H9 (cell line): ENCODE results near the gene TESPA1. TPM values are rescaled to one million over a fixed set of nuclear protein-coding genes. Genes with fewer than 3 reads are reported as not detected.

ENCODE experiments used
- DNase-seq: peaks from one replicate; pipeline ENCODE4 v3.0.0-alpha.2; 2017
- H2AFZ ChIP-seq: one replicate; pipeline ENCODE4 v1.6.1; 2013; ENCODE audit warnings: mild to moderate bottlenecking, low read length, control low read depth, moderate library complexity
- H2AK5ac ChIP-seq: 2 replicates; pipeline ENCODE4 v1.6.1; 2013; ENCODE audit warnings: low read length, control low read depth, mixed read lengths; ENCODE audit not compliant: insufficient read length
- H2BK120ac ChIP-seq: one replicate; pipeline ENCODE4 v1.6.1; 2013; ENCODE audit warnings: low read depth, mild to moderate bottlenecking, low read length, control low read depth, inconsistent platforms; ENCODE audit not compliant: poor library complexity, severe bottlenecking
- H2BK12ac ChIP-seq: 2 replicates; pipeline ENCODE4 v1.6.1; 2013; ENCODE audit warnings: low read length, control low read depth, mixed read lengths, low read depth; ENCODE audit not compliant: insufficient read length
- H2BK15ac ChIP-seq: 2 replicates; pipeline ENCODE4 v1.6.1; 2013; ENCODE audit warnings: low read depth, low read length, control low read depth
- H2BK20ac ChIP-seq: one replicate; pipeline ENCODE4 v1.6.1; 2013; ENCODE audit warnings: low read depth, mild to moderate bottlenecking, low read length, control low read depth, inconsistent platforms; ENCODE audit not compliant: poor library complexity, severe bottlenecking
- H2BK5ac ChIP-seq: 2 replicates; pipeline ENCODE4 v1.6.1; 2013; ENCODE audit warnings: low read length, control low read depth, mixed read lengths; ENCODE audit not compliant: insufficient read length
- H3K14ac ChIP-seq: 2 replicates; pipeline ENCODE4 v1.6.1; 2013; ENCODE audit warnings: low read length, control low read depth; ENCODE audit not compliant: insufficient read depth
- H3K18ac ChIP-seq: 2 replicates; pipeline ENCODE4 v1.6.1; 2013; ENCODE audit warnings: low read depth, mild to moderate bottlenecking, mixed read lengths, low read length, control low read depth; ENCODE audit not compliant: insufficient read length
- H3K23ac ChIP-seq: 2 replicates; pipeline ENCODE4 v1.6.1; 2013; ENCODE audit warnings: low read length, control low read depth, mixed read lengths, low read depth; ENCODE audit not compliant: insufficient read length
- H3K23me2 ChIP-seq: 2 replicates; pipeline ENCODE4 v1.6.1; 2013; ENCODE audit warnings: low read depth, mild to moderate bottlenecking, mixed read lengths, low read length, control low read depth; ENCODE audit not compliant: insufficient read length, poor library complexity, severe bottlenecking
- H3K27ac ChIP-seq: 2 replicates; pipeline ENCODE4 v1.5.1; 2013; ENCODE audit warnings: low read length, control low read depth, mixed read lengths, low read depth; ENCODE audit not compliant: insufficient read length
- H3K27me3 ChIP-seq: 2 replicates; pipeline ENCODE4 v1.6.1; 2013; ENCODE audit warnings: low read length, control low read depth, inconsistent platforms; ENCODE audit not compliant: insufficient read depth
- H3K4ac ChIP-seq: 2 replicates; pipeline ENCODE4 v1.6.1; 2013; ENCODE audit warnings: low read depth, mild to moderate bottlenecking, control low read depth, inconsistent platforms, low read length, moderate library complexity
- H3K4me1 ChIP-seq: 2 replicates; pipeline ENCODE4 v1.6.1; 2013; ENCODE audit warnings: low read length, control low read depth, inconsistent platforms; ENCODE audit not compliant: insufficient read depth
- H3K4me2 ChIP-seq: 2 replicates; pipeline ENCODE4 v1.6.1; 2013; ENCODE audit warnings: low read length, control low read depth, mixed read lengths; ENCODE audit not compliant: insufficient read length, insufficient read depth
- H3K56ac ChIP-seq: 2 replicates; pipeline ENCODE4 v1.6.1; 2013; ENCODE audit warnings: low read depth, mild to moderate bottlenecking, mixed read lengths, low read length, control low read depth; ENCODE audit not compliant: insufficient read length
- H3K79me1 ChIP-seq: 2 replicates; pipeline ENCODE4 v1.6.1; 2013; ENCODE audit warnings: low read depth, mild to moderate bottlenecking, moderate library complexity, low read length, control low read depth, inconsistent platforms; ENCODE audit not compliant: insufficient read depth, poor library complexity, severe bottlenecking
- H3K79me2 ChIP-seq: 2 replicates; pipeline ENCODE4 v1.6.1; 2013; ENCODE audit warnings: low read length, control low read depth, inconsistent platforms; ENCODE audit not compliant: insufficient read depth
- H3K9ac ChIP-seq: 2 replicates; pipeline ENCODE4 v1.6.1; 2013; ENCODE audit warnings: low read length, control low read depth, mixed read lengths; ENCODE audit not compliant: insufficient read length; ENCODE audit errors: extremely low read depth
- H3K9me3 ChIP-seq: one replicate; pipeline ENCODE4 v1.6.1; 2013; ENCODE audit warnings: low read depth, low read length, inconsistent platforms; ENCODE audit not compliant: control insufficient read depth
- H3T11ph ChIP-seq: one replicate; pipeline ENCODE4 v1.6.1; 2013; ENCODE audit warnings: mild to moderate bottlenecking, low read length, control low read depth, inconsistent platforms
- H4K20me1 ChIP-seq: one replicate; pipeline ENCODE4 v1.6.1; 2013; ENCODE audit not compliant: control insufficient read depth, insufficient read length, insufficient read depth
- H4K5ac ChIP-seq: 2 replicates; pipeline ENCODE4 v1.6.1; 2013; ENCODE audit warnings: low read depth, mild to moderate bottlenecking, mixed read lengths, low read length, control low read depth; ENCODE audit not compliant: insufficient read length
- H4K8ac ChIP-seq: replicated peaks from 2 replicates; pipeline ENCODE4 v1.6.1; 2013; ENCODE audit warnings: low read length, control low read depth, mixed read lengths, low read depth; ENCODE audit not compliant: insufficient read length
- H4K91ac ChIP-seq: 2 replicates; pipeline ENCODE4 v1.6.1; 2013; ENCODE audit warnings: low read depth, mild to moderate bottlenecking, moderate library complexity, mixed read lengths, low read length, control low read depth; ENCODE audit not compliant: insufficient read length
- H3K27ac Mint-ChIP-seq, 3 experiments: 2 replicates in 2 of 3; 3 replicates in 1 of 3; pipeline ENCODE4 v1.8.0; 2020 to 2021; ENCODE audit warnings: mixed read lengths in 3 of 3, mild to moderate bottlenecking in 1 of 3, moderate library complexity in 1 of 3
- H3K27me3 Mint-ChIP-seq: 2 replicates; pipeline ENCODE4 v1.8.0; 2021; ENCODE audit warnings: low read depth, mild to moderate bottlenecking, moderate library complexity, mixed read lengths
- H3K36me3 Mint-ChIP-seq, 3 experiments: 2 replicates in 2 of 3; 3 replicates in 1 of 3; pipeline ENCODE4 v1.8.0; 2020 to 2021; ENCODE audit warnings: low read depth in 3 of 3, mixed read lengths in 3 of 3; ENCODE audit not compliant: insufficient read depth in 1 of 3
- H3K4me1 Mint-ChIP-seq, 2 experiments: 2 replicates each; pipeline ENCODE4 v1.8.0; 2020; ENCODE audit warnings: mixed read lengths in 2 of 2
- H3K4me3 Mint-ChIP-seq, 2 experiments: 2 replicates in 1 of 2; 3 replicates in 1 of 2; pipeline ENCODE4 v1.8.0; 2020 to 2021; ENCODE audit warnings: mild to moderate bottlenecking in 2 of 2, mixed read lengths in 2 of 2, moderate library complexity in 1 of 2
- H3K9me3 Mint-ChIP-seq, 2 experiments: 2 replicates in 1 of 2; 3 replicates in 1 of 2; pipeline ENCODE4 v1.8.0; 2020; ENCODE audit warnings: mild to moderate bottlenecking in 2 of 2, mixed read lengths in 2 of 2, moderate library complexity in 1 of 2
- CTCF ChIP-seq: fragments of 200-600 bp; sonication (generic); conservative IDR thresholded peaks from 3 replicates; pipeline ENCODE4 v1.8.0; 2021; ENCODE audit warnings: antibody characterized with exemption, mild to moderate bottlenecking
- WGBS: extraction: QIAGEN DNeasy Blood & Tissue Kit; methylation state at CpG from one replicate; pipeline ENCODE4 v1.1.7; 2013; ENCODE audit warnings: missing lambda C conversion rate, low lambda C conversion rate, mixed read lengths; ENCODE audit not compliant: insufficient read length; ENCODE audit errors: extremely low coverage; 5-methylcytosine and 5-hydroxymethylcytosine counted together
- total RNA-seq: library from RNA; stranded (reverse); gene quantifications from 2 replicates; pipeline ENCODE4 v1.2.1, GENCODE V29; 2021

The TESPA1 gene
- total RNA-seq, 1 experiment from 2014 or later: not detected

GRCh38 chr12:54932691-54933090, 51.9 kb downstream of the TESPA1 start:
- no peaks in the 10 kb centered on the region; the same call in 1 of the 2 replicates for H3K27me3 ChIP-seq
- H3K79me2 ChIP-seq: no peaks in the 10 kb centered on the region
- H3K18ac ChIP-seq: no peak overlapping the region
- no peaks in the 10 kb centered on the region for H3K79me1 ChIP-seq
- H3K23ac ChIP-seq: no peak overlapping the region
- WGBS: no CpG with 5 or more reads among the region's 2 CpGs
- no peak overlapping the region for H3K4me2 ChIP-seq
- Mint-ChIP-seq H3K9me3 (peaks cover 24 to 34% of the 10 kb centered on the region in 2 experiments), H3K27ac (no peak overlapping the region), H3K36me3 (peaks cover 16 to 24% (median 20%) of the 10 kb centered on the region in 3 experiments), H3K27me3 (peaks cover 42% of the 10 kb centered on the region), H3K4me3 (no peak overlapping the region), H3K4me1 (peaks cover 0 to 3% of the 10 kb centered on the region in 2 experiments; a peak in 1 of 4 replicates)
- no peaks in the 10 kb centered on the region for H3K23me2 ChIP-seq
- no peaks in the 10 kb centered on the region for H4K20me1 ChIP-seq
- H2AFZ ChIP-seq: no peak overlapping the region
- H4K91ac ChIP-seq: no peak overlapping the region
- H3T11ph ChIP-seq: no peak overlapping the region
- H2BK20ac ChIP-seq: no peak overlapping the region
- no peak overlapping the region for H4K5ac ChIP-seq
- no peak overlapping the region for H2BK15ac ChIP-seq
- no peak overlapping the region for H3K9ac ChIP-seq
- no peak overlapping the region for H4K8ac ChIP-seq
- H2BK5ac ChIP-seq: no peak overlapping the region
- no peak overlapping the region for H3K14ac ChIP-seq
- H3K9me3 ChIP-seq: peaks cover 6% of the 10 kb centered on the region
- no peak overlapping the region for H3K4ac ChIP-seq
- H2BK120ac ChIP-seq: no peak overlapping the region
- no peak overlapping the region for H2AK5ac ChIP-seq
- H3K56ac ChIP-seq: no peak overlapping the region
- no peak for DNase-seq
- H2BK12ac ChIP-seq: no peak overlapping the region
- no peaks in the 10 kb centered on the region for H3K4me1 ChIP-seq
- TF ChIP-seq CTCF: no peak
- no peak overlapping the region for H3K27ac ChIP-seq
